Raji (cell line): ENCODE measurements around the gene PPP1R13L.

Experiments
- POLR2A ChIP-seq: IDR thresholded peaks from 2 replicates; pipeline ENCODE4 v1.6.1; 2011; ENCODE audit warnings: low read depth, low read length, control low read depth; ENCODE audit not compliant: insufficient read depth

PPP1R13L gene

DNA sequence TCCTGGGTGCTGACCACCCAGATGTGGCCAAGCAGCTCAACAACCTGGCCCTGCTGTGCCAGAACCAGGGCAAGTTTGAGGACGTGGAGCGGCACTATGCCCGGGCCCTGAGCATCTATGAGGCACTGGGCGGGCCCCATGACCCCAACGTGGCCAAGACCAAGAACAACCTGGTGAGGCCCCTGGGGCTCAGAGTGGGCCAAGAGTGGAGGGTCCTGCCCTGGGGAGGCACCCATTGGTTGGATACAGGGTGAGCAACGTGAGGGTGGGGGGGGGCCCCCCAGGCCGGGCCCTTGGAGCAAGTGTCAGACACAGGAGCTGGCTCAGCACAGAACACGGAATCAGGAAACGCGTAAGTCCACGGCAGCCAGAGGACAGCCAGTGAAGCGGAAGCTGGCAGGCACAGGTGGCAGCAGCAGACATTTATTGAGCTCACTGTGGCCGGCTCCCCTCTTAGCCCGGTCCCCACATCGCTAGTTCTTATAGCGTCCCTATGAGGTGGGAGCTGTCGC, 55.4 kb downstream of the PPP1R13L start:
- no peak for TF ChIP-seq POLR2A

- TF ChIP-seq POLR2A, result no peak
These were observed 55.8 kb downstream of the PPP1R13L start for GRCh38 chr19:45349126-45349415.

GRCh38 chr19:45348367-45349125, 56.3 kb downstream of the PPP1R13L start:
- no peak for TF ChIP-seq POLR2A

- no peak for TF ChIP-seq POLR2A
These were observed 57.1 kb downstream of the PPP1R13L start for GRCh38 chr19:45347570-45348366.

DNA sequence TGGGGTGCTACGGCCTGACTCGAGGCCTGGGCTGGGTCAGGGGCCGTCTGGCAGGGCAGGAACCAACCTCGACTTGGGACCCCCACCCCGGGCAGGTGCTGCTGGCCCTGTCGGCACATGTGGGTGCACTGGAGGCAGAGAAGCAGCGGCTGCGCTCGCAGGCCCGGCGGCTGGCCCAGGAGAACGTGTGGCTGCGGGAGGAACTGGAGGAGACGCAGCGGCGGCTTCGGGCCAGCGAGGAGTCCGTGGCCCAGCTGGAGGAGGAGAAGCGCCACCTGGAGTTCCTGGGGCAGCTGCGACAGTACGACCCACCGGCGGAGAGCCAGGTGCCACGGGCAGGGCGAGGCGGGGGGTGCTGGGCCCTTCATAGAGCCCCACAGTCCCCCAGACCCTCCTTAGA, 58.4 kb downstream of the PPP1R13L start:
- TF ChIP-seq POLR2A, result no peak

DNA sequence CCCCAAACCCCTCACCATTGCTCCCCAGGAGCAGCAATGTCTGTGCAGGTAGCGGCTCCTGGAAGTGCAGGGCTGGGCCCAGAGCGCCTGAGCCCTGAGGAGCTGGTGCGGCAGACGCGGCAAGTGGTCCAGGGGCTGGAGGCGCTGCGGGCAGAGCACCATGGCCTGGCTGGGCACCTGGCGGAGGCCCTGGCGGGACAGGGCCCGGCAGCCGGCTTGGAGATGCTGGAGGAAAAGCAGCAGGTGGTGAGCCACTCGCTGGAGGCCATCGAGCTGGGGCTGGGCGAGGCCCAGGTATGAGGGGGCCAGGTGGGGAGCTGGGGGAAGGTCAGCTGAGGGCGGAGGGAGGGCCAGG, 59.4 kb downstream of the PPP1R13L start:
- no peak for TF ChIP-seq POLR2A

DNA sequence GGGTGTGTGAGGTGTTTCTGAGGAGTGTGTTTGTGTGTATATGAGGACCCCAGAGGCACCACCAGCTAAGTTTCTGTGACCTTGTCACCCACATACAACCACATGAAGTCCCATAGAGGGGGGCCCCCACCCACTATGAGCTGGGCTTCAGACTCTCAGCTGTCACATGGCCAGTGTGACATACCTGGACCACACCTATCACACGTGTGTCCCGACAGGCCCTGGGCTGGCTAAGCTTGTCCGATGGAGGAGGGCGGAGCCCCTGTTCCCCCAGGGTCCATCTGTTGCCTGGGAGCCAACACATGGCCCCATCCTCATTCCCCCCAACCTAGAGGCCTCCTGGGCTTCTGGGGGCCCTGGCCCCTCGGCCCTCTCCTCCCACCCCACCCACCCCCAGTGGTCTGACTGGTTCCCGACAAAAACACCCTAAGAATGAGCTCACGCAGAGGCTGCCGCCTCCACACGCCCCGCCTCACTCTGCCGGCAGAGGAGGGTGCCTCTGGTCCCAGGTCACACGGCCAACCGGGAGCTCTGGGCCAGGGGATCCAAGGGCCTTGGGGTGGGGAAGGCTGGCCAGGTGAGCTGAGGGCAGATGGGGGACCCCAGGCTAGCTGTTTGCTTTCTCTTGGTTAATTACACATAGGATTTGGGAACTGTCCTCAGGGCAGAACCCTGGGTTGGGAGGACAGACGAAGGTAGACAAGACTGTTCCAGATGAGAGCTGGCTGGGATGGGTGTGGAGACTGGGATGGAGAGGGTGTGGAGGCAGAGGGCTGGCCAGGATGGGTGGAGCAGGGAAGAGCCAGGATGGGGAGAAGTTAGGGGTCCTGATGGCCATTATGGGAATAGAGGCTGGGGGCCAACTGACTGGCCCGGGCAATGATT, 60.0 kb downstream of the PPP1R13L start:
- TF ChIP-seq POLR2A, result no peak

DNA sequence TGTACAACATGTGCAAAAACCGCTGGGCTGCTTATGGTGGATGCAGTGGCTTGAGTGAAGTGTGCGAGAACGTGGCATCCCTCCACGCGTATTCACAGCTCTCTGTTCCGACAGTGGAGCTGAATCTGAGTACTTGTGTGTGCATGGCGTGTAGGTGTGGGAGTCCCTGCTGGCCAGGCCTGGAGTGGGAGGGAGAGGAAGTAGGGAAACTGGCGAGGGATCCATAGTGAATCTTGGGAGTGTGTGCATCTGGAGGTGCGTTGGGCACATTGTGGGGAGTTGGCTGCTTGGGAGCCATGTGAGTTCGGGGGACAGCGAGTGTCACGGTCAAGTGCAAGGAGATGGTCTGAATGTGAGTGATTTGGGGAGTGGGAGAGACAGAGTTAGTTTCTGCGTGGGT, 62.0 kb downstream of the PPP1R13L start:
- no peak for TF ChIP-seq POLR2A

GRCh38 chr19:45340899-45341453, 63.9 kb downstream of the PPP1R13L start:
- TF ChIP-seq POLR2A, result no peak

GRCh38 chr19:45340232-45340898, 64.5 kb downstream of the PPP1R13L start, which contains the start of gene KLC3:
TSS of gene KLC3 (plus strand) at chr19:45340750. CDS start at chr19:45345542, 4,792 bp downstream.
- TF ChIP-seq POLR2A, result no peak

- TF ChIP-seq POLR2A, result no peak
These were observed 65.2 kb downstream of the PPP1R13L start for GRCh38 chr19:45339629-45340028.

GRCh38 chr19:45336696-45337251, 68.1 kb downstream of the PPP1R13L start:
- no peak for TF ChIP-seq POLR2A

DNA sequence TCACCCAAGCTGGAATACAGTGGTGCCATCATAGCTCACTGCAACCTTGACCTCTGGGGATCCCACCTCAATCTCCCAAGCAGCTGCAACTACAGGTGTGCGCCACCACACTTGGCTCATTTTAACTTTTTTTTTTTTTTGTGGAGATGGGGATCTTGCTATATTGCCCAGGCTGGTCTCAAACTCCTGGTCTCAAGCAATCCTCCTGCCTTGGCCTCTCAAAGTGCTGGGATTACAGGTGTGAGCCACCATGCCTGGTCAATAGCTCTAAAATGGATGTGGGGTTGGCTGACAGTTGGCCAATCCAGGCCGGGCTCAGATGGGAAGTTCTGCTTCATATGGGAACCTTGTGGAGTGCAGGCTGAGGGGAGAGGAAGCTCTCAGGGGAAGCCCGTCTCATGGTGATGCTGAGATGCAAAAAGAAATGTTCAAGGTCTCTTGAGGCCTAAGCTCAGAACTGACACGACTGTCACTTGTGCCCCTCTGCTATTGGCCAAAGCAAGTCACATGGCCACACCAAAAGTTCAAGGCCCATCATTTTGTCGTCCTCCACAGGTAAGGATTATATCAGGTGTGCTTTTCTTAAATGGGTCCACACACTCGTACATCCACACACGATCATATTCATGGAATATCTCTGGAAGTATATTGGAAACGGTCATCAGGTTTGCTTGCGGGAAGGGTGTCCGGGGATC, 71.1 kb downstream of the PPP1R13L start:
- TF ChIP-seq POLR2A, result no peak

DNA sequence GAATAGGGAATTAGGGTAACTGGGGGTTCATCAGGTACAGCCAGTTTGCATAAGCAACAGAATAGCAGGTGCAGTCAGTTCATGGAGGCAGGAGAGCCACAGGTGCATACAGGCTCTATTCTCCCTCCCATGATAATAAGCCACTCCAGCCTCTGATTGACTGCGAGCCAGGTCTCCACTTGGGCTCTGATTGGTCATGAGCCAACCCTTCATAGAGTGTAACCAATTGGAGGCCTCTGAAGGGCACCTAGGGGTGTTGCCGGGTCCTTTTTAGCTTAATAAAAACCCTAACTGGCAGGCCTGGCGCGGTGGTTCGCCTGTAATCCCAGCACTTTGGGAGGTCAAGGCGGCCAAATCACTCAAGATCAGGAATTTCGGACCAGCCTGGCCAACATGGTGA, 73.5 kb downstream of the PPP1R13L start:
- no peak for TF ChIP-seq POLR2A
